HG02678 (cell line): ENCODE measurements around the gene PRDM15.

Source experiments
- ATAC-seq: cut with Tn5 transposase; IDR thresholded peaks from one replicate; pipeline ENCODE4 v1.9.1; 2021; ENCODE audit warnings: mild to moderate bottlenecking, moderate library complexity; ENCODE audit not compliant: unreplicated experiment

The PRDM15 gene

DNA sequence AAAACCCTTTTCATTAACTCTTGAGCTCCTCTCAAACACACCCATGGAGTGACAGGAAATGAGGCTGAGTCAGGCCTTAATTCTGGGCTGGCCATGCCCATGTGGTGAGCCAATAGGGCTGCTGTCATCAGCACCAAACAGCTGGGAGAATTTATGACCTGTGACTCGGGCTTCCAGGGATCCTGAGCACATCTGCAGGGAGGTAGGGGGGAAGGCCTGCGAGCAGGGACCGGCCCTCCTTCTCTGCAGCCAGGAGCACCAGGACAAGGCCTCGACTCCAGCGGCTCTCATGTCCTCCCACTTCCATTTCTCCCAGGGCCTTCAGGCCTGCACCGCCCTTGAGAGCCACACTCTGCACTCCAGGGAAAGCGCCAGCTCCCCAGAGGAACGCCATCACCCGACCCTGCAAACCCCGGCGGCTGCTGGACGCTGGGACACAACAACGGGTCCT lies 126.9 kb downstream of the PRDM15 start:
- no peak for ATAC-seq

DNA sequence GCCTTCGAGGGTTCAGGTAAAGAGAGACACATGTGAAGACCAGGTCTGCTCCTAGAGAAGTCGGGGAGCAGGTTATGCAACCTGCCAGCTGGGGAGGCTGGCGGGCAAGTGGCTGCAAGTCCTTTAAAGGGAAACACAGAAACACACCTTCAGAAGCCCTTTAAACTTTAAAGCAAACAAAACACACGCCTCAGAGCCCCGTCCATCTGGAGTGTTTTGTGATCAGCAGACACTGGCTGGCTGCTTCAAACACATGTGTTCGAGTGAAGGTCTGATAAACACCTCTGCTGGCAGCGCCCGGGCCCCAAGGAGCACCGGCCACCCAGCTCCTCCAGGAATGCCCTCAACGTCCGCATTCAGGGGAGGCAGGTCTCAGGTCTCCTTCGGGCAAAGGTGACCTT lies 127.5 kb downstream of the PRDM15 start:
- no peak for ATAC-seq

DNA sequence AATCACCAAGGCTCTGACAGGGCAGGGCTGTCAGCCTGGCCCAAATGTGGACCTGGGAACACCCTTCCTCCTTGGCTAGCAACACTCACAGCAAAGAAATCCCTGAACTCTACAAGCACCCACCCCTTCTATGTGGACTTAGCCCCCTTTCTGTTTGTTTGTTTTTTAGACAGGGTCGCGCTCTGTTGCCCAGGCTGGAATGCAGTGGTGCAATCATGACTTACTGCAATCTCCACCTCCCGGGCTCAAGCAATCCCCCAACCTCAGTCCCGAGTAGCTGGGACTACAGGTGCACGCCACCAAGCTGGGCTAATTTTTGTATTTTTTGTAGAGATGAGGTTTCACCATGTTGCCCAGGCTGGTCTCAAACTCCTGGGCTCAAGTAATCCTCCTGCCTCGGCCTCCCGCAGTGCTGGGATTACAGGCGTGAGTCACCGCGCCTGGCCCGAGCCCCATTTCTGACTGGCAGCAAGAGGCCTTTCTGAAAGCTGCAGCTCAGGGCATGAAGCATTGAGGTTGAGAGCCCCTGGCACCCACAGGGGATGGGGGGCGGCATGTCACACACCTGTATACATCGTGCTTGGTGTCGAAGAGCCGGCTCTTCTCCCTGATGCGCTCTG lies 128.5 kb downstream of the PRDM15 start:
- ATAC-seq, result no peak

DNA sequence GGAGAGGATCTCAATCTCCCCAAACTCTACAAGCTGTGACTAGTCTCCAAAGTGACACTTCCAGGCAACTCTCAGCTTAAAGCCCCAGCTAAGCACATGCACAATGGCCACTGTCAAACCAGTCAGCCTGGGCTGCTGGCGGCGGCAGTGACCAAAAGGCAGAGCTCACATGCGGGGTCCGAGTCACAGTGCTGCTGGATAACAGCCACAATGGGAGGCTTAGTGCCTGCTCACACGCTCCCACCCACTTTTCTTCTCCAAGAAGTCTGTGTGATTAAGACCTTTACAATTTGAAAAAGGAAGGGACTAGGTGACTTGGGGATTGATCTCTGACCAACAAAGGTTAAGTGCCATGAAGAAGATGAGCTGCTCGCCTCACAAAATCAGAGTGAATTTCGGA lies 129.1 kb downstream of the PRDM15 start:
- no peak for ATAC-seq

DNA sequence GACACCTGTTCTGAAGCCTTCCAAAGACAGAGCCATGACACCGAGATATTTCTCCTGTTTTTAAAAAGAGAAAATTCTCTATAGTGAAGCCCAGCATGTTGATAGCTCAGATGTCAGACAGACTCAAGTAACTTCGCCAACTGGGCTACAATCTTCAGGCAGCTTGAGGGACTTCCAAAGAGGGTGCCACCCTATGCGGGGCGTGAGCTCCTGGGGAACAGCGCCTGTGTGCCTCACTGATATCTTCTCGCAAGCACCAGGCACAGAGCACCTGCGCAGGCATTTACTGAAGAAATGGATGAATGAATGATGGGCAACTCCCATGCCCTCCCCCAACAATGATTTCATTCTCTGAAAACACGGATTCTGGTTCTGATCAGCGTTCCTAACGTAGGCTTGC lies 129.9 kb downstream of the PRDM15 start:
- no peak for ATAC-seq
